Stimulated activated CD8-positive, alpha-beta memory T cell treated with anti-CD3 and anti-CD28 coated beads, Interleukin-2, amount 100 ng/mL, for 1 hour (primary cell): Measurements from ENCODE around the gene FOXD2.
"Not testable (repeated sequence)": the region's sequence is repeated elsewhere in the genome, so short reads cannot be mapped to it uniquely, and the experiment has no call there.

ENCODE experiments used
- DNase-seq, 2 donors: peaks; one replicate each; pipeline ENCODE4 v3.0.0-alpha.2; 2020; ENCODE audit warnings: low read depth in 2 of 2

Gene FOXD2

GRCh38 chr1:47439819-47440598 is 2.2 kb downstream of the FOXD2 start:
- DNase-seq: no peak

- DNase-seq: no peak
These were observed 2.8 kb downstream of the FOXD2 start for GRCh38 chr1:47440599-47441081.

DNA sequence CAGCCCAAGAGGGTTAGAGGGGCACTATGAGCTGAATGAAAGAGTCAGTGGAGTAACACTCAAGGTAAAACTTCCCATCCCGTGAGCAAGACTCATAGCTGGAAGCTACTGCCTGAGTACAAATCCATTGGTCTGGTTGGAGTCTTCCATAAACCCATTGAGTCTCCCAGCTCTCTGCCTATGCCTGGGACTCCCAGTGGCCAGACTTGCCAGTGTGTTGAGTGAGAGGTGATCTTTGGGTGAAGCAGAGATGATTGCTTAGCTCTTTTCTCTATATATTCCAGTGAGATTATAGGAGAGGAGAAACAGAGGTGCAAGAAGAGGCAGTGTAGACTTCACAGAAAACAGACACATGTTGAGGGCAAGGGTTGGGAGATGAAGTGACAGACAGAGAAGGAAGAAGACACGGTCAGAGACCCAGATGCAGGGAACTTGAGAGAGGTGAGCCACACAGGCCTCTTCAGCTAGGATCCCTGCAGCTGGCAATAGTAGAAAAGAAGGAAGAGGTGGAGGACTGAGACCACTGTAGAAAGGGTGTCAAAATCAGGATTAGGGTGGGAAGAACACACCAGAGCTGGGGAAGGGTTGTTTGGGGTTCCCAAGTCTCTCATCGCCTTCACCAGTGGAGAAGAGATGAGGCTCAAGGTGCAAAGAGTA is 3.7 kb downstream of the FOXD2 start:
- no peak for DNase-seq

- DNase-seq: no peak
These were observed 4.4 kb downstream of the FOXD2 start for GRCh38 chr1:47442202-47442601.

DNA sequence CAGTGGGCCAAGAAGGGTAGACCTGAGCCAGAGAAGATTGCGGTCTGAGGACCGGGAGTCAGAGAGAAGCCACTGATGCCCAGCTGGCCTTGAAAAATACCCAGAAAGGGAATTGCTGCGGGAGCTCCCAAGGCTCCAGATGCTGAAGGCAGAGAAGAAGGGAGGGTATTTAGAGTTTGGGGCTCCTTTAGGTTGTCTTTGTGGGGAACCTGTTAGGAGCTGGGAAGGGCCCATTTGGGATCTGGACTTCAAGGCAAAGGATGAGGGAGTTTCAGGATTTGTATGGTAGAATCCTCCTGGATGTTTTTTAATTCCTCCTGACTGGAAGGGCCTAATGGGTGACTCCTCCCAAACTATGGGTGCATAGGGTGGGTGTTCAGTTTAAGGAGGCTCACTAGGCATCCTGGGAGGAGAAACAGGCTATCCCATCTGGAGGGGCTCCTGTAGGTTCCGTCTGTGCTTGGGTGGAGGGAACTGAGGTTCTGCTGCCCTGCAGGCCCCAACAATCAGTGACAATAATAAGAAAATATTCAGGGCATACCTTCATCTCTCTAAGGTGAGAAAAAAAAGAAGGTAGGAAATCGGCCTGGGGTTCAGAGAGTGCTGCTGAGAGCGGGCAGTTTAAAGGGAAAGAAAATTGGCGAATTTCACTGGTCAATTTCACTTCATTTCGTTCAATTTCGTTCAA is 5.1 kb downstream of the FOXD2 start:
- DNase-seq: no peak

GRCh38 chr1:47443530-47444296 is 5.9 kb downstream of the FOXD2 start:
- no peak for DNase-seq

DNA sequence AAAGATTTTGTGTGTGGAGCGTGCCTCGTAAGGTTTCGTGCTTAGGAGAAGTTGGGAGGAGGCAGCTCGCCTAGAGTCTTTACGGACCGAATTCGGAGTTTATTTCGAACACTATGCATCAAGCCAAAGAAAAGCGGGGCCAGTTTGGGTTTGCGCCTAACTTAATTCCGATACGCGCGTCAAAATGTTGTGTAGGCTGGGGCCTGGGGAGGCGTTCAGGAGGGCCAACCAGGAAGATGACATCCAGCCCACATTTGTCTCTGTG is 6.4 kb downstream of the FOXD2 start:
- DNase-seq: no peak

DNA sequence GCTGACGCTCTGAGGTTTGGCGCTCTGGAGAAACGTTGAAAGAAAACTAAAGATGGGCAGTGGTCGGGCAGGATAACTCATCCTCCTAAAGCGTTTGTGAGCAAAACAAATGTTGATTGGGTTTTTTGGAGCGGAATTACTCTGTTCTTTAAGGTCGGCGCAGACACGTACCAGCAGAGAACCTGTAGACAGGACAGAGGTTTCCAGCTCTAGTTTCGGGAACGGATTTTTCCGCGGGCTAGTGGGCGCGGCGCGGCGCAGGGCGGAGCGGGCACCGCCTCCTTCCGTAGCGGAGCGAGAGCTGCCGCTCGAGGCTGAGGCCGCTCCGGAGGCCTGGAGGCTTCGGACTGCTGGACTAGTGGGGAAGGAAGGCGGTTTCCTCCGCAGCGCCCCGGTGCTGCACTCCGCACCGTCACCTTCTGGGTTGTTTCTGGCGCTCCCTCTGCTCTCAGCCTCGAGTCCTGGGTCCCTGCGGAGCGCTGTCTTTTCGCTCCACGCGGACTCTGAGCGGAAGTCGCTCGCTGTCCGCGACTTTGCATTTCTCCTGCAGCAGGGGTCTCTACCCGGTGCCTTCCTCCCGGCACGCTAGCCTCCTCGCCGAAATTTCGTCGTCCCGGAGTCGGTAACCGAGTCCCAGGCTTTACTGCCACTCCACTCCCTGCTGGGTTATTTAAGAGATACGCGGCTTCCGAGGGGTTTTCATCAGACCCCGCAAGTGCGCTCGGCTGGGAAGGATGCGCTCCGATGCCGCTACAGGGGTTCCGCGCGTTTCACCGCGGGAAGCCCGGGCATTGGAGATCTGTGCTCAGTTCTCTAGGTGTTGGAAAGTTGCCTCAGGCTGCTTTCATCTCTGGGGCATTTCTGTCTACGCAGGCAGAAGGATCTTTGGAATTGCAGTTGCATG is 7.0 kb downstream of the FOXD2 start:
- DNase-seq: no peak

DNA sequence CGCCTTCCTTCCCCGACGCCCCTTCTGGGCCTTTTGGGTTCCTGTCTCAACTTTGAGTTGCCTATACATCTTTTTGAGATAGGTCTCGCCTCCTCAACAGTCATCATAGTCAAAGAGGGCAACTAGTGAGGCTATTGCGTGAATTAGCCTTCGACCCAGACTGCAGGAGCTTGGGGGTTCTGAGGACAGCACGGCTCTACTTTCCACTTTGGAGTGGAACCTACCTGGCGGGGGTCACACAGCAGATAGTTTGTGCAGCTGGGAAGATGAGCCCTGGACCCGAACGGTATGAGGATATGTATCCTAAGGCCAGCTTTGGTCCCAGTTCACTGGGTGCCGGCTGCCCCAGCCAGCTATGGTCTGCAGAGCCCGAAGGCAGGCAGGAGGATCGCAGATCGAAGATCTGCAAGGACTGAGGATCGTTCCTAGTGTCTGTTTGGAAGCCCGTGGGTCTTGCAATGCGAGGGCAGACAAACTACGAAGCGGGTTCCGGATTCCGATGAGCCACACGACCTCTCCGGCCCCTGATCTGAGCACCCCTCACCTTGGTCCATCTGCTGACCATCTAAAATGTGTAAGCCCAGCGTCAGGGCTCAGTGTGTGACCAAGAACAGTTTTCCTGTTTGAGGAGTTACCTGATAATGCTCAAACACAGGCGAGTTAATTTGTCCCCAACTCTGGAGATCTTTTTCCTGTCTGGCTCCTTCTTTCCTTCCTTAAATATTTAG is 8.1 kb downstream of the FOXD2 start:
- DNase-seq: no peak

DNA sequence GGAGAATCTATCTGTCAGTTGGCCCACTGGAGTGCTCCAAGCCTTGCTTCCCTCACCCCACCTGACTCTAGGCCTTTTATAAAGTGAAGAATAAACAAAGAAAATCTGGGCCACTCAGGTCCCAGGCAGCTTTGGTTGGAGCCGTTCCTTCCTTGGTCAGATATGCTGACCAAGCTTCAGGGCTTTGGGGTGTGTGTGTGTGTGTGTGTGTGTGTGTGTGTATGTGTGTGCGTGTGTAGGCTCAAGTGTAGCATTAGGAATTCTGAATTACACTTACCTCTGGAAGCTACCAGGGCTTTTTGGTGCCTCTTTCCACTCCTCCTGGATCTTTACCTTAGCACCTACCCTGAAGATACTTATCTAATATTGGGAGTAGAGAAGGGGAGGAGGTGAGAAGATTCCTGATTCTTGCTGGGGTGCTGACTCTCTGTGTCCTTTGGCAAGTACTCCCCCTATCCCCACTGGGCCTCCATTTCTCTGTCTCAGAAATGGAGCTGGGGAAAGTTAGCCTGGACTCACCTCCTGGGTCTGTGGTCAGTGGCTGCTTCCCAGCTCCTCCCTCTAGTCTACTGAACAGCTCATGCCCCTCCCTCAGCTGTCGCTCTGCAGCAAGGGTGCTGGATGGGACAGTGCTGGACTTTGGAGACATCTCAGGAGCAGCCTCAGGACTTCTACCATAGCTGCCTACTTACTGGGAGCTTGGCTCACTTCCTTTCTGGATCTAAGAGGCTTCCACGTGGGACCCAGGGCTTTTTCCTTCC is 10.8 kb downstream of the FOXD2 start:
- DNase-seq: no peak

DNA sequence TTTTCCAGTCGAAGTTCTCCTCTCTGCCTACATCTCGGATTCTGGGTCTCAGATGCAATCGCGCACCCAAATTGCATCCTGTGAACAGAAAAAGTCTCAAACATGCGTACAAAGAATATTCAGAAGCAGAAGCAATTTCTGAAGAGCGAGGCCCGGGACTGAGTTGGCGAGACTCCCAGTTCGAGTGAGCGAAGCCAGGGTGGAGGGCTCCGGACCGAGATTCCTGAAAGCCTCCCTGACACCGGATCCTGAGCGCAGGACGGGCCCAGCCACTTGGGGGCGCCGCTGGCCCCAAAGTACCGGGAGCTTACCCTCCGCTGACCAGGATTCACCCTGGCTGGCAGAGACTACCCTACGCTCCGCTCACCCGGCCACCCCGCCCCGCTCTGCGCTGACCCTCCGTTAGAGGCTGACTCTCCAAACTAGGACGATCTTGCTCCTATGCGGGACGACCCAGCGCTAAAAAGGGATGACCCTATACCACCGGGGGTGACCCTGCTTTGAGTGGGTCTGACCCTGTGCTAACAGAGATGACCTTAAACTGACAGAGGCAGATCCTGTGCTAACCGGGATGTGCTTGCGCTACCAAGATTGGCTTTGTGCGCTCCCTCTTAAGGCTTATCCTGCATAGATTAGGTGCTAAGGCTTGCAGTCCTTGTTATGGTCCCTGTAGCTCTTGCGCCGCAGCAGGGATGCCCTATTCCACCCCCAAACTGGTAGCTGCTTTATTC is 12.1 kb downstream of the FOXD2 start:
- no peak for DNase-seq

- DNase-seq: no peak
These were observed 12.8 kb downstream of the FOXD2 start for GRCh38 chr1:47450606-47451005.

- no peak for DNase-seq
These were observed 14.6 kb downstream of the FOXD2 start for GRCh38 chr1:47452426-47452825.

DNA sequence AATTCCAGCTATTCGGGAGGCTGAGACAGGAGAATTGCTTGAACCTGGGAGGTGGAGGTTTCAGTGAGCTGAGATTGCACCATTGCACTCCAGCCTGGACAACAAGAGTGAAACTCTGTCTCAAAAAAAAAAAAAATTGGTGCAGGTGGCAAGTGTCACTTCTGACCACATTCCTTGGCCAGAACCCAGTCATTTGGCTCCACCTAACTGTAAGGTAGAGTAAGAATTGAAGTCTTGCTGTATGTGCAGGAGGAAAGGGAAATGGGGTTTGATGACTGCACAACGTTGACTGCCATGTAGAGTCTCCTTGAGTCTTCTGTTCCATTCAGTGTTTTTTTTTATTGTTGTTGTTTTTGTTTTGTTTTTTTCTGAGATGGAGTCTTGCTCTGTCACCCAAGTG is 16.1 kb downstream of the FOXD2 start:
- DNase-seq: not testable (repeated sequence)

- DNase-seq: no peak
These were observed 18.4 kb downstream of the FOXD2 start for GRCh38 chr1:47456250-47456649.

DNA sequence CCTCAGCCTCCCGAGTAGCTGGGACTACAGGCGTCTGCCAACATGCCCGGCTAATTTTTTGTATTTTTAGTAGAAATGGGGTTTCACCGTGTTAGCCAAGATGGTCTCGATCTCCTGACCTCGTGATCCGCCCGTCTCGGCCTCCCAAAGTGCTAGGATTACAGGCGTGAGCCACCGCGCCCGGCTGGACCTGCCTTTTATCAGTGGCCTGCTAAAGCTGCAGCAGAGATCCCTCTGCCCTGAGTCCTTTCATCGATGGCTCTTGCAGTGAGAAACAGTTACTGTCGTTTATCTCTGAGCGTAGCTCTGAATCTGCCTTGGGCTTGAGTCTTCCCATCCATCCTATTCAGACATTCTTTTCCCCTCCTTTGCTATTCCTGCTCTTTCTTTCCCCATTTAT is 19.7 kb downstream of the FOXD2 start:
- not testable (repeated sequence) for DNase-seq

DNA sequence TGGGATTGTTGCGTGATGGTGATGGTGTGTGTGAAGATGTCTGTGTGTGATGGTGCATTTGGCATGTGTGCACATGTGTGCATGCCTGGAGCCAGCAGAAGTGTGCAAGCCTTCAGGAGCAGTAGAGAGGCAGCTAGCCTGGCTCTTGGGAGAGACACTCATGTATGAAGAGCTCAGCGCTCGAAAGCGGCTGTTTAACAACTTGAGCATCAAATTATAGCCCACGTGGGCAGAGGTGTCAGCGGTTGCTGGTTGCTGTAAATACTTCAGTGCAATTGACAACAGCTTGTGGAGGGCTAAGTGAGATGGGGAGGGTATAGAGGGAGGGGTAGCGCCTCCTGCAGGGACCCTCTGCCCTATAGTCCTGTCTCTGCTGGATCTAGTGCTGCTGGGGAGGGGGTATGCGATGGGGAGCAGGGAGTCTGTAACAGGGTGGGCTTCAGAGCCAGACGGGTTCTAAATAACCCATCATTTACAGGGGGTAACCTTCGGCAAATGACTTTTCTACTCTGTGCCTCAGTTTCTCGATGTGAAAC is 21.5 kb downstream of the FOXD2 start:
- no peak for DNase-seq

DNA sequence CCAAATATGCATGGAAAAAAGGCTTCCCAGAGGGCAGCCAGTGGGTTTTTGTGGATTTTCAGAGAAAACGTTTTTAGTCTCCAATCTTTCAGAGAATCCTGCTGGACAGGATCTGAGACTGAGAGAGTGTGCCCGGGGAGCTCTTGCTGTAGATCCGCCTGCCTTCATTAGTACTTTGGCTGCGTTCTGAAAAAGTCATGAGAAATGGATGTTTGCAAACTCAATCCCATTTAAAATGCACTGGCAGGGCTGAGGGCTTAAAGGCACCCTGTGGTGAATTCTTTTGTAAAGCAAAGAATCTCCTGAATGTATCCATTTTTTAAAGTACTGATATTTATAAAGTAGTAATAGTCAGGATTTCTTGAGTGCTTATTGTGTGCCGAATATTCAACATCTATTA is 22.2 kb downstream of the FOXD2 start:
- DNase-seq: no peak

DNA sequence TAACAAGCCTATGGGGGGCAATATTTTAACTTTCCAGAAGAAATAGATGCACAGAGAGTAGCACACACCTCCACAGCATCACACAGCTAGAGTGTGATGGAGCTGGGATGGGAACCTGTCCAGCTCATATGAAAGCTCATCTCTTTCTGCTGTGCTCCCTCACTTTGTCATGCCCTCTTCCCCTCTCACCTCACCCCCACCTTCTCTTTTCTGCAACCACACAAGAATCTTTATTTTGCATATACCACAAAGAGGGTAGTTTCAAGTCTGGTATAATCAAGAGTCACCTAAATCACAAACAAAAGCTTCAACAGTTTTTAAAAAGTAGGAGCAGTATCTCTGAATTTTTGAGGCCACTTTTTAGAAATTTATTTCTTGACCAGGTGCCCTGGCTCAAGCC is 22.6 kb downstream of the FOXD2 start:
- no peak for DNase-seq
